Posterior cingulate gyrus (tissue), 11 donors: ENCODE measurements around the gene LRG1.
A peak's percentile ranks its signal among the peaks of the same experiment; 100 is the strongest.
"Not testable (repeated sequence)": the region's sequence is repeated elsewhere in the genome, so short reads cannot be mapped to it uniquely, and the experiment has no call there.

Experiments
- DNase-seq, 10 donors: peaks; one replicate each; pipeline versions ENCODE4 v3.0.0 to v3.0.0-alpha.2; 2020 to 2021; ENCODE audit warnings: mixed read lengths in 3 of 10
- intact Hi-C: fragments of 100-400 bp; cut with DNase I; formaldehyde crosslinking; loops from one replicate; pipeline ENCODE4 v1.15.1; 2023

LRG1 gene

DNA sequence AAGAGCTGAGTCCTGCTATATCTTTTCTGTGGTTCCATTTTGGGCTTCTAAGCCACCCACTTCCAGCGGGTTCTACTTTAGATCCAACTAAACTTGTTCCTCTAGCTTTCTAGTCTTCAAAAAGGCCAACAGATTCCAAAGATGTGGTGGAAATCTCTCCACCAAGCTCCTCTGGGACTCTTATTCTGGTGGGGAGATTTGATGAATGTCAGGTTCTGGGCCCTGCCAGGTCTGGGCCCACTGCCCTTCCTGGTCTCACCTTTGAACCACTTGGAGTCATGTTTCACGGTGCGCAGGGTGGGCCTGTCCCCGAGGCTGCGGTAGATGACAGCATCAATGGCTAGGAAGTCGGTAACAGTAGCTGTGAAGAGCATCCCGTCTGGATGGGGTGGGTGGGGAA is 14.9 kb upstream of the LRG1 start:
- intact Hi-C loops, result loop anchor here (5.0 kb wide), 1 partner anchor 83 kb away; the partner anchor contains the start of gene TNFAIP8L1
- DNase-seq, result no peak

DNA sequence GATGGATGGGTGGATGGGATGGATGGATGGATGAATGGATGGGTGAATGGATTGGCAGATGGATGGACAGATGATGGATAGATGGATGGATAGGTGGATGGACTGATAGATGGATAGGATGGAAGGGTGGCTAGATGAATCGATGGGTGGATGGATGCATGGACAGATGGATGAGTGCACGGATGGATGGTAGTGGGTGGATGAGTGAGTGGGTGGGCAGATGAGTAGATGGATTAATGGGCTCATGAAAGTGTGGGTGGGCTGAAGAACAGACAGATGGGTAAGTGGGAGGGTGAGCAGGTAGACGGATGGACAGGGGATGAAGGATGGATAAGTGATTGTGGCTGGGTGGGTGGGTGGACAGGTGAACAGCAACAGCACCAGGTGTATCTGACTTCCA is 13.9 kb upstream of the LRG1 start:
- DNase-seq, result no peak
- intact Hi-C loops, result no loop called here

DNA sequence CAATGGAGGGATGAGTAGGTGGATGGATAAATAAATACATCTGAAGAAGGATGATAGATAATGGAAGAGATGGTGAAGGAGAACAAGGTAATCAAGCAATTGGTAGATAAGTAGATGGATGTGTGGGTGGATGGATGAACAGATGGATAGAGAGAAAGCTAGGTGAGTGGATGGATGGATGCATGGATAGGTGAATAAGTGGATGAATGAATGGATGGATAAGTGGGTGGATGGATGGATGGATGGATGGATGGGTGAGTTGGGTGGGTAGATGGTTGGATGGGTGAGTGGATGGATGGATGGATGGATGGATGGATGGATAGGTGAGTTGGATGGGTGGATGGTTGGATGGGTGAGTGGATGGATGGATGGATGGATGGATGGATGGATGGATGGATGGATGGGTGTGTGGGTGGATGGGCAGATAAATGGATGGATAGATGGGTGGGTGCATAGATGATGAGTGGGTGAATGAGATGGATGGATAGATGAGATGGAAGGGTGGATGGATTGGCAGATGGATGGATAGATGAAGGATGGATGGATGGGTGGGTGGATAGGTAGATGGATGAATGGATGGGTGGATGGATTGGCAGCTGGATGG is 13.4 kb upstream of the LRG1 start:
- intact Hi-C loops, result no loop called here
- DNase-seq, result no peak

DNA sequence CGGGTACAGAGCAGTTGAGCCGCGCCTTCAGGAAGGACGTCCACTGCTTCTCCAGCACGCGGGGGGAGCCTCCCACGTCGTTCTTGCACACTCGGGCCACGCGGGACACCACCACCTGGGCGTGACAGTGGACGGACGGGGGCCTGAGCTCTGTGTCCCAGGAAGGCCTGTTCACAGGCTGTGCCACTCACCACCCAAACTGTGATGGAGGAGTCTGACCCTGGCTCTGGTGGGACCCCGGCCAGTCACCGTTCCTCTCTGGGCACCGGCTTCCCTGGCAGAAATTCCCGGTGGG is 12.6 kb upstream of the LRG1 start:
- no peak for DNase-seq
- intact Hi-C loops, result no loop called here

DNA sequence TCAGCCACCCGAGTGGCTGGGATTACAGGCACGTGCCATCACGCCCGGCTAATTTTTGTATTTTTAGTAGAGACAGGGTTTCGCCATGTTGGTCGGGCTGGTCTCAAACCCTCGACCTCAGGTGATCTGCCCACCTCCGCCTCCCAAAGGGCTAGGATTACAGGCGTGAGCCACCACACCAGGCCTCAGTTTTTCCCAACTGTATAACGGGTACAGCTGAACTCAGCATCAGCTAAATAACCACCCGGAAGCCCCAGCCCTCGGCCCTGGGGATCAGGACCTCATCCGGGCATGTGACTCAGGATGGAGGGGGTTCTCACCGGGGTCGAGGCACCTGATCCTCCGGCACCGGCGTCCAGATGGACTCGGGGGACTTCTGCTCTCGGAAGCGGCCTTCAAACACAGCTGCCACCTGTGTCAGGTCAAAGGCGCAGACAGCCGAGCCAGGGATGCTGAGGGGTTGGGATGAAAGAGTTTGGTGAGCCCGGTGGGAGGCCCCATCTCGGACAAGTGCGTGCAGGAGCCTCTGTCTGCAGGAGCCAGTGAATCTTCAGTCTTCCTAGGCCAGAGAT is 10.7 kb upstream of the LRG1 start:
- intact Hi-C loops, result no loop called here
- no peak for DNase-seq

DNA sequence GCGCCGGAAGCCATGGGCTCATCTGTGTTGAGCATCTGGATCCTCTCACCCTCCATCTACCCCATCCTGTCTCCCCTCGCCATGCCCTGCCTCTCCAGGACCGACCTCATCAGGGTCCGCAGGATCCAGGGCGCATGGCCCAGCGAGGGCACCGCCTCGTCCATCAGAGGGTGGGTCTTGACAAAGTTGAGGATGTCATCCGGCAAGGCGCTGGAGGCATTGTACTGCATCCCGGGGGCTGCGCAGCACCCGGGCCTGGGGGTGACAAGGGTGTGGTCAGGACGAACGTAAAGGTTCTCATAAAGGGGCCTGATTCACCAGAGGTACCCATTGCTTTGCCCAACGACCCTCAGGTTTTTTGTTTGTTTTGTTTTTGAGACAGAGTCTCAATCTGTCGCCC is 10.2 kb upstream of the LRG1 start:
- DNase-seq, result no peak
- intact Hi-C loops, result no loop called here

DNA sequence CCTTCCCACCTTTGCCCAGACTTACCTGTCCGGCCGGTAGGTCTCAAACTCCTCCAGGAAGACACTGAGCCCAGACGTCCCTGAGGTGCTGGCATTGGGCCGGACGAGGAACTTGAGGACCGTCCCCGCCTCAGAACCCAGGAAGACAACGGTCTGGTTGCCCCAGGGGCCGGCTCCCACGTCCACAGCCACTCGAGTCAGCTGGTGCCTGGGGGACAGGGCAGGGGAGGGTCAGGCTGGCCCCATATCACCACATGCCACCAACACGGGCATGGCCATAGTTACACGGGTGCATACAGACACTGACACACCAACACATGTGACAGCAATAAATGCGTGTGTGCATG is 8.4 kb upstream of the LRG1 start:
- intact Hi-C loops, result no loop called here
- no peak for DNase-seq

DNA sequence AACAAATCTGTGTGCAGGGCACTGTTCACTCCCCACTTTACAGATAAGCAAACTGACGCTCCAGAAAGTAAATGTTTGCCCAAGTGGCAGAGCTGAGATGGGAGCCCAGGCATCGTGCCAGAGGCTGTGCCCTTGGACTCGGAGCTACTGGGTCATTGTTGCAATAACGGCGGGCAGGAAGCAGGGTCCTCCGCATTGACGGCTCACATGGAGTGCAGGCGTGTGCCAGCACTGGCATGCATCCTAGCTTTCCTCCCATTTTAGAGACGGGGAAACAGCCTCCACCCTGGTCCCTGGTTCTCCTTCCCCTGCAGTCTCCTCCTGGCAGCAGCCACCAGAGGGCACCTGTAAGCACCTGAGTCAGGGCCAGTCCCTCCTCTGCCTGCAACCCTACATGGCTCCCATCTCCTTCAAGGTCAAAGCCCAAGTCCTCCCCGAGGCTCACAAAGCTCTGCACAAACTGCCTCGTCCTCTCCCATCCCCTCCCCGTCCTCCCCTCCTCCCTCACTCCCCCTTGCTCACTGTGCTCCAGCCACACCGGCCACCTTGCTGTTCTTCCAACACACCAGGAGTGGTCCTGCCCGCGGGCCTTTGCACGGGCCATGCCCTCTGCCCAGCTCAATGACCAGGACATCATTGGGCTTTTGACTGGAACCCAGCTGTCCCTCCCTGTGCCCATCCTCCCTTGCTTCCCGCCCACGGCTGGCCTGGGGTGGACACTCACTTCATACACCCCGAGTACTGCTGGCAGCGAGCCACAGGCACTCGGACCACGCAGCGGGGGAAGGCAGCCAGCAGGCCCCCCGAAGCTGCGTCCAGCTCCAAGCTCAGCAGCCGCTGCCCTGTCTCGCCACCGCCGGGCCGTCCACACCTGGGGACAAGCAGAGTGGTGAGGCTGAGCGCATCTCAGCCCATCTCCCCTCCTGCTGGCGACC is 7.7 kb upstream of the LRG1 start:
- intact Hi-C loops, result no loop called here
- no peak for DNase-seq

DNA sequence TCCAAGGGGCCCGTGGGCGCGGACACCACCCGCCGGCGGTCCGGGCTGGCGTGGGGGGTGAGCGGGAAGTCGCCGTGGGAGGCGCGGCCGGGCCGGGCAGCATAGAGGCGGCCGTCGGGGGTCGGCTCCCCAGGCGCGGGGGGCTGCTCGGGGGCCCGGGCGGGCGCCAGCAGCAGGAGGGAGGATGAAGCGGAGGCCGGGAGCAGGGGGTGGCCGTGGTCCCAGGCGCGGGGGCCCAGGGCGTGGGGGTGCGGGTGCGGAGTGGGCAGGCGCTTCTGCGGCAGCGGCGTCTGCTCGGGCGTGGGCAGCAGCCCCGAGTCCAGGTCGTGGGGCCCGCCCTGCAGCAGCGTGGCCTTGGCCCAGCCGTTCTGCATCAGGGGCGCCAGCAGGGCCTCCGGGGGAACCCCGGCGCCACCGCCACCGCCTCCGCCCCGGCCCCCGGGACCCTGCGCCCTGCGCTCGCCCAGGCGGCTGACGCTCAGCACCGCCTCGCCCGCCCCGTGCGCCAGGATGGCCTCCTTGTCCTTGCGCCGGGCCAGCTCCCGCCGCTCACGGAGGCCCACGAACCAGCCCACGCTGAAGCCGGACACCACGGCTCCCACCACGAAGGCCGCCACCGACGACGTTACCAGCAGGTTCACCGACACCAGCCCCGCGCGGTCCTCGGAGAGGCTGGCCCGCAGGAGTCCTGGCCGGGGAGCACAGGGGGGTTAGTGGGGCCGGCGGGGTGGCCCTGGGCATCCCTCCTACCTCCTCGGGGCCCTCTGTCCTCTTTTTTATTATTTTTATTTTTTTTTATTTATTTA is 4.2 kb upstream of the LRG1 start:
- DNase-seq, result no peak
- intact Hi-C loops, result no loop called here

DNA sequence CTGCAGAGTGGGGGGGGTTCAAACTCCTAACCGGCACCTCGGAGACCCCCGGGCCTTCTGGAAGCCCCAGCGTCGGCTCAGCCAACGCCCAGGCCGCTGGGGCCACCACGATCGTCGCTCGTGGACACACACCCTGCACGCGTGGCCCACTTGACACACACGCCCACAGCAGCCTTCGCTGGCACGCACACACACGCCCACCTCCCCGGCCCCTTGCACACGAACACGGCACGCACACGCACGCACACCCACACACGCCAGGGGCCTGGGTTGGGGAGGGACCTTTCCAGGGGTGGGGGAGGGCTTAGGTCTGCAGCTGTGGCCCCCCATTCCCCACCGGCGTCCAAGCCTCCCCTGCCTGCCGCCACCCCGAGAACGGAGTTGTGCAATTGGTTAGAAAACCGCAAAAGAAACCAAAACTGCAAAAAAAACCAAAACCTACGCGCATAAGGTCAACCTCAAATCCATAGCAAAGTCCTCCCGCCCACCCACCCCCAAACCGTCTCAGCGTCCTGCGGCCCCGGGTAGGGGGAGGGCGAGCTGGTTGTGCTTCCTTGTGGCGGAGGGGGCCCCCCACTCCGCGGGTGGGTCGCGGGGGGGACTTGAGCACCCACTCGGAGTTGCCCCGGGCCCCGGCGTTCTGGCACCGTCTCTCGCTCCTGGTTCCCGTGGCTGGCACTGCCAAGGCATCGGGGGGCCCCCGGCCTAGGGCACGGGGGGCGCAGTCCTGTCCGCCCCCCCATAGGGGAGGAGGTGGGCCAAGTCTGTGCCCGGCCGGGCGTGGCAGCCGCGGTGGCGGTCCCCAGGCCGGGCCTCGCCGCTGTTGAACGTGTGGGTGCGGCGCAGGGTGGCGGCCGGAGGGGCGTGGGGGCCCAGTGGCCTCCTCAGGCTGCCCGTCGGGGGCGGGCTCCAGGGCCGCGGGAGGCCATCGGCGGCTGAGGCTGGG is 3.3 kb upstream of the LRG1 start:
- no peak for DNase-seq
- intact Hi-C loops, result no loop called here

DNA sequence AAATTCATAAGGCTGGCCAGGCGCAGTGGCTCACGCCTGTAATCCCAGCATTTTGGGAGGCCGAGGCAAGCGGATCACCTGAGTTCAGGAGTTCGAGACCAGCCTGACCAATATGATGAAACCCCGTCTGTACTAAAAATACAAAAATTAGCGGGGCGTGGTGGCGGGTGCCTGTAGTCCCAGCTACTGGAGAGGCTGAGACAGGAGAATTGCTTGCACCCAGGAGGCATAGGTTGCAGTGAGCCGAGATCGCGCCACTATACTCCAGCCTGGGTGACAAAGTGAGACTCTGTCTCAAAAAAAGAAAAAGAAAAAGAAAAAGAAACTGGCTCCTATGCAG is 1.9 kb upstream of the LRG1 start:
- intact Hi-C loops, DNase-seq: not testable (repeated sequence)

DNA sequence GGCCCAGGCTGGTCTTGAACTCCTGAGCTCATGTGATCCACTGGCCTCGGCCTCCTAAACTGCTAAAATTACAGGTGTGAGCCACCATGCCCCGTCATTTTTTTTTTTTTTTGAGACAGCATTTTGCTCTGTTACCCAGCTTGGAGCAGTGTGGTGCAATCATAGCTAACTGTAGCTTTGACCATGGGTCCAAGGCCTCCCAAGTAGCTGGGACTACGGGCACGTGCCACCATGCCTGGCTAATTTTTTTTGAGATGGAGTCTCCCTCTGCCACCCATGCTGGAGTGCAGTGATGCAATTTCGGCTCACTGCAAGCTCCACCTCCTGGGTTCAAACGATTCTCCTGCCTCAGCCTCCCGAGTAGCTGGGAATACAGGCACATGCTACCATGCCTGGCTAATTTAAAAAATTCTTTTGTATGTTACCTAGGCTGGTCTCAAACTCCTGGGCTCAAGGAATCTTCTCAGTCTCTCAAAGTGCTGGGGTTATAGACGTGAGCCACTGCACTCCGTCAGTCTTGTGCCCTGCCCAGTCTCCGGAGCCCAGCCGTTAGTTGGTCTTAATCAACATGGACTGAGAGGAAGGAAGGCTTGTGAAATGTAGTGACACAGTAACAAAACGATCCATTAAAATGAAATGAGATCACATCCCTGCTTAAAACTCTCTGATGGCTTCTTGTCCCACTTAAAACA is 1.4 kb upstream of the LRG1 start:
- no peak for DNase-seq
- intact Hi-C loops, result no loop called here

DNA sequence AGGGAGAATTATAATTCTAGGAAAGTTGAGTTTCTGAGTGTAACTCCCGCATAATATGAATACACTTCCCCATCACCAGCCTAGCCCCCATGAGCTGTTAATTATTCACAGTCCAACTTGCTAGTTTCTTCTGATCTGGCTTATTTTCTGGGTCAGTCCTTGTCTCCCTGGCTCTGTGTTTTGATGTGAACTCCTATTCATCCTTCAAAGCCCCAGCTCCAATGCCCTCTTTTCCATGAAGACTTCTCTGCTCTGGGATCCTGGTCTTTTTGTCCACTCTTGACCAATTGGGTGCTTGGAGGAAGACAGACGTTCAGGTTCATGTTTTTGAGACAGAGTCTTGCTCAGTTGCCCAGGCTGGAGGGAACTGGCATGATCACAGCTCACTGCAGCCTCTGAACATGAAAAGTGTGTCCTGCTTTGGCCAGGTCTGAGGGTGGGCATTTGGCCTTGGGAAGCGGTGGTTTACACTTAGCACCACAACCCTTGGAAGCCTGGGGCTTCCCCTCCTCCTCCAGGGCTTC is 605 bp downstream of the LRG1 start:
- no peak for DNase-seq
- intact Hi-C loops, result no loop called here

DNA sequence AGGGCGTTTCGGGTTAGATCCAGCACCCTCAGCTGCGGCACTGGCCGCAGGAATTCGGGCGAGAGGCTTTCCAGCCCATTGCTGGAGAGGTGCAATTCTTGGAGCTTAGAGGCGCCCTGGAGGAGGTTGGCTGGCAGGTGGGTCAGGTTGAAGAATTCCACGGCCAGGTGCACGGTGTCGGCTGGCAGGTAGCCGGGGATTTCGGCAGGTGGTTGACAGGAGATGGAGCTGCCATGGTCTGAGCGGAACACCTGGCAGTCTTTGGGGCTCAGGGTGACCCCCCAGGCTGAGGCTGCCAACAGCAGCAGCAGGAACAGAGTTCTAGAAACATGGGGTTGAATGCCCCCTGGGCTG is 1.3 kb downstream of the LRG1 start:
- DNase-seq, result no peak
- intact Hi-C loops, result no loop called here

DNA sequence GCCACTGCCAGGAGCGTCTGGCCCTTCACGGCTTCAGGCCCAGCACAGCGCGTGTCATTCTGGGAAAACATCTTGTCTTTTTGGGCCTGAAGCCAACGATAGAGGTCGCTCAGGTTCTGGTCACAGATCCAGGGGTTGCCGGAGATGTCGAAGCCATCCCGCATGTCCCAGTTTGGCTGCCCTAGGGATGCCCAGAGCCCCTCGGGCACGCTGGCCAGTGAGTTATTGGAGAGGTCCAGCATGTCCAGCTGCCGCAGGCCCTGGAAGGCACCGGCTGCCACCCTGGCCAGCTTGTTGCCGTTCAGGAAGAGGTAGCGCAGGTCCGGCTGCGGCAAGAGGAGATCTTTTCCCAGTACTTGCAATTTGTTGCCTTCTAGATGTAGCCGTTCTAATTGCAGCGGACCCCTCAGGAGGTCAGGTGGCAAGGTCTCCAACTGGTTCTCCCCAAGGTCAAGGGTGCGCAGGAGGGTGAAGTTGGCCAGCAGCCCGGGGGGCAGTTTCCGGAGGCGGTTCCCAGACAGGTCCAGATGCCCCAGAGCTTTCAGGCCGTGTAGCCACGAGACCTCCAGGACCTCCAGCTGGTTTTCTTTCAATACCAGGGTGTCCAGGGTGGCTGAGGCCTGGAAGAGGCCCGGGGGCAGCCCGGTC is 1.8 kb downstream of the LRG1 start:
- no peak for DNase-seq
- intact Hi-C loops, result no loop called here

DNA sequence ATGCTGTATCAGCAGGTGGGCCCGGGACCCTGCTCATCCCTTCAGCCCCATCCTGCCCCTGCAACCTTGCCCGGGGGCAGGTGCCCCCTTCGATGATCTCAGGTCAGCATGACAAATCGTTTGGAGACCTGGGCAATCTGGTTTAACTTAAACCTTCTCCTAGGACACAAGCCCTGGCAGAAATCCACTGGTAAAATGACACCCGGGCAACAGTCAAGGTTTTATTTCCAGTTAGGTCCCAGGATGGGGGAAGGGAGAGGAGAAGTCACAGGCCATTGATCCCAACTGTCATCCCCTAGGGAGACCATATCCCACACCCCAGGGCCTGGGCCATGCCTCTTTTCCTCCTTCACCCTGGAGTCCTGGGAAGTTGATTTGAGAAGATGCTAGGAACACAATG is 3.0 kb downstream of the LRG1 start:
- intact Hi-C loops, result no loop called here
- DNase-seq, result no peak

DNA sequence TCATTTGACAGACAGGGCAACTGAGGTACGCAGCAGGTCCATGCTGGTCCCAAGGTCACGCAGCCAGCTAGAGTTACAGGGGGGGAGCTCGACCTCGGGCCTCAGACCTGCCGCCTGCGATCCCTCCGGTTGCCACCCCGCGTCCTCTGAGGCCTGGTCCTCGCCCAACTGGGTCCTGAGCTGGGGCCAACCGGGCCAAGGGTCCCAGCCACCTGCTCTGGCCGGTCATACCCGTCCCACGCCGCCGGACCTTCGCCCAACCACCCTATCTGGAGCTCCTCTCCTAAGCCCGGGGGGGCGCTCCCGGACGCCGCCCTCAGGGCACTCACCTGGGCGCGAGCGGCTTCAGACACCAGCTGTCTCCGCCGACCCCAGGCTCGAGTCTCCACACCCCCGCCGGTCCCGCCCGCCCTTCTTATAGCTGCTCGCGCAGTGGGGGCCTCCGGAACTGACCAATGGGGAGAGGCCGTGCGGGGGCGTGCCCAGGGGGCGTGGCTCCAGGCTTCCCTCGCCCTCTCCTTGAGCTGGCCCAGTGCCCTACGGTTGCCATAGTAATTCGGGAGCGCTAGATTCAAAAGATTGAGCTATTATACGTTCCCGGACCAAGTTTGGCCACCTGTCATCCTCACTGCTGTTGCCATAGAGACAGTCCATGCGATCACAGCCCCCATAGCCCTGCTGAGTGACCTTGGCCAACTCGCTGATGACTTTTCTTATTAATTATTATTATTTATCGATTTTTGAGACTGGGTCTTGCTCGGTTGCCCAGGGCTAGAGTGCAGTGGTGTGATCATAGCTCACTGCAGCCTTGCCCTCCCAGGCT is 4.8 kb downstream of the LRG1 start, which contains the start of gene PLIN5:
Gene PLIN5, minus strand, starts transcription at position 389 of the 823 bp plus-strand sequence. CDS start 1,150 bp downstream, outside the sequence.
- intact Hi-C loops, result no loop called here

DNA sequence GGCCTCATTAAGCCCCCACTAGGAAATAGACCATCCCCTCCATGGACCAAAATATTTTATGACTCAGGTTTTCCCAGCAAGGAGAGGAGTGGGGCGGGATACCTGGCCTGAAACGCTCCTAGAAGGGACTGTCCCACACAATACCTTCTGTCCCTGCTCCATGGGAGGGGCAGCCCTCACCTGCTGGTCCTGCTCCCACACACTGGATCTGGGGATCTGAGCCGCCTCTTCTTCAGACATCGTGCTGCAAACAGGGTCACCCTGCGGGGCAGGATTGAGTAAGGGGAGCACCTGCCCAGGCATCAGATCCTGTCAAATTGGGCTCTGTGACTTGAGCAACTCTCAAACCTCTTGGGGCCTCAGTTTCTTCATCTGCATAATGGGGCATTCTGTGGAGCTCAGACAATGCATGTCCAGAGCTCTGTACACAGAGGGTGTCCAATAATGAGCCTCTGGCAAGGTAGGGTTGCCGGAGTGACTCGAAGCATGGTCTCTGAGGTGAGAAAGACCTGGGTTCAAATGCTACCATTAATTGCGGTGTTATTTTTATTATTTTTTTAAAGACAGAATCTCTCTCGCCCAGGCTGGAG is 5.9 kb downstream of the LRG1 start:
- intact Hi-C loops, result no loop called here
- no peak for DNase-seq

More for the DNA sequence above, 4.8 kb downstream of the LRG1 start, which contains the start of gene PLIN5:
- peak; percentile 51 to 95 (median 79) for DNase-seq
